ENCODE results near the gene CCDC192.

Gene CCDC192

GRCh38 chr5:127805448-127805847, 102.3 kb downstream of the CCDC192 start:
- no peak for DNase-seq (ENCODE audit: low read depth in 2 of 2, low spot score in 1 of 2)

GRCh38 chr5:127806776-127807175, 103.6 kb downstream of the CCDC192 start:
- no peak for DNase-seq (ENCODE audit: low read depth in 2 of 2, low spot score in 1 of 2)

GRCh38 chr5:127809533-127809932, 106.3 kb downstream of the CCDC192 start:
- DNase-seq (ENCODE audit: low read depth in 2 of 2, low spot score in 1 of 2), result no peak

GRCh38 chr5:127810017-127810416, 106.8 kb downstream of the CCDC192 start:
- no peak for DNase-seq (ENCODE audit: low read depth in 2 of 2, low spot score in 1 of 2)

GRCh38 chr5:127810707-127811490, 107.7 kb downstream of the CCDC192 start:
- no peak for DNase-seq (ENCODE audit: low read depth in 2 of 2, low spot score in 1 of 2)

GRCh38 chr5:127812570-127812969, 109.4 kb downstream of the CCDC192 start:
- DNase-seq (ENCODE audit: low read depth in 2 of 2, low spot score in 1 of 2), result no peak

GRCh38 chr5:127813633-127814587, 110.7 kb downstream of the CCDC192 start:
- DNase-seq (ENCODE audit: low read depth in 2 of 2, low spot score in 1 of 2), result no peak

- DNase-seq (ENCODE audit: low read depth in 2 of 2, low spot score in 1 of 2), result no peak
Observed at GRCh38 chr5:127814588-127814973, 111.4 kb downstream of the CCDC192 start.

- no peak for DNase-seq (ENCODE audit: low read depth in 2 of 2, low spot score in 1 of 2)
Observed at GRCh38 chr5:127820910-127821553, 117.8 kb downstream of the CCDC192 start.

- no peak for DNase-seq (ENCODE audit: low read depth in 2 of 2, low spot score in 1 of 2)
Observed at GRCh38 chr5:127821896-127822295, 118.7 kb downstream of the CCDC192 start.

GRCh38 chr5:127824126-127824525, 120.9 kb downstream of the CCDC192 start:
- no peak for DNase-seq (ENCODE audit: low read depth in 2 of 2, low spot score in 1 of 2)

GRCh38 chr5:127826011-127826410, 122.8 kb downstream of the CCDC192 start:
- no peak for DNase-seq (ENCODE audit: low read depth in 2 of 2, low spot score in 1 of 2)

- no peak for DNase-seq (ENCODE audit: low read depth in 2 of 2, low spot score in 1 of 2)
Observed at GRCh38 chr5:127827451-127827850, 124.3 kb downstream of the CCDC192 start.

GRCh38 chr5:127830157-127830556, 127.0 kb downstream of the CCDC192 start:
- no peak for DNase-seq (ENCODE audit: low read depth in 2 of 2, low spot score in 1 of 2)

GRCh38 chr5:127830829-127831598, 127.8 kb downstream of the CCDC192 start:
- DNase-seq (ENCODE audit: low read depth in 2 of 2, low spot score in 1 of 2), result no peak

GRCh38 chr5:127832067-127832466, 128.9 kb downstream of the CCDC192 start:
- no peak for DNase-seq (ENCODE audit: low read depth in 2 of 2, low spot score in 1 of 2)

- DNase-seq (ENCODE audit: low read depth in 2 of 2, low spot score in 1 of 2), result no peak
Observed at GRCh38 chr5:127834094-127834531, 130.9 kb downstream of the CCDC192 start.

GRCh38 chr5:127834554-127834953, 131.4 kb downstream of the CCDC192 start:
- DNase-seq (ENCODE audit: low read depth in 2 of 2, low spot score in 1 of 2), result no peak

GRCh38 chr5:127838661-127839060, 135.5 kb downstream of the CCDC192 start:
- DNase-seq (ENCODE audit: low read depth in 2 of 2, low spot score in 1 of 2), result no peak

GRCh38 chr5:127839072-127839471, 135.9 kb downstream of the CCDC192 start:
- DNase-seq (ENCODE audit: low read depth in 2 of 2, low spot score in 1 of 2), result no peak

All from stimulated activated CD8-positive, alpha-beta memory T cell treated with anti-CD3 and anti-CD28 coated beads, Interleukin-4, amount 100 ng/mL, for 4 hours (primary cell).